Panc1 (cell line): ENCODE measurements around the gene FANCC. TPM values are rescaled to one million over a fixed set of nuclear protein-coding genes. Genes with fewer than 3 reads are reported as not detected.

Experiments
- ATAC-seq: fragments of 200-7000 bp; cut with Tn5 transposase; 2 replicates; pipeline ENCODE4 v1.9.1; 2020; ENCODE audit warnings: mild to moderate bottlenecking, moderate library complexity
- BruUV-seq: library from RNA; stranded (reverse); fragments of 400-500 nt; replicated peaks from 2 replicates; lab custom pipeline; 2021; lab: Mats Ljungman, UMichigan
- CTCF ChIA-PET: fragments of 300-600 bp; sonication (Branson Sonifier 250); formaldehyde crosslinking; loops from one replicate; lab custom pipeline; 2022; ENCODE audit warnings: antibody characterized with exemption; lab: Charles Lee
- POLR2A ChIA-PET: fragments of 300-600 bp; sonication (Branson Sonifier 250); formaldehyde crosslinking; loops from one replicate; lab custom pipeline; 2022; ENCODE audit warnings: antibody characterized with exemption; lab: Charles Lee
- DNase-seq: peaks from one replicate; pipeline ENCODE4 v3.0.0-alpha.2; 2010; ENCODE audit warnings: low read depth, low spot score
- H3K27ac ChIP-seq: 2 replicates; pipeline ENCODE4 v1.5.1; 2011; ENCODE audit warnings: mild to moderate bottlenecking, low read length, inconsistent platforms
- H3K27me3 ChIP-seq: fragments of 200-500 bp; sonication (Bioruptor generic); 2 replicates; pipeline ENCODE4 v1.6.0; 2014; ENCODE audit warnings: low read length, inconsistent platforms; ENCODE audit not compliant: control insufficient read depth, insufficient read depth
- H3K36me3 ChIP-seq: fragments of 200-500 bp; sonication (Bioruptor generic); 2 replicates; pipeline ENCODE4 v1.5.1; 2014; ENCODE audit warnings: inconsistent platforms, mild to moderate bottlenecking, low read length, moderate library complexity; ENCODE audit not compliant: control insufficient read depth, insufficient read depth
- H3K4me1 ChIP-seq: 2 replicates; pipeline ENCODE4 v1.5.1; 2011; ENCODE audit warnings: inconsistent platforms, mild to moderate bottlenecking, low read length, moderate library complexity; ENCODE audit not compliant: control insufficient read depth, insufficient read depth
- H3K4me3 ChIP-seq, 2 experiments: 2 replicates each; pipeline ENCODE4 v1.5.1; 2011 to 2012; ENCODE audit warnings: low read depth in 2 of 2, low read length in 2 of 2, mild to moderate bottlenecking in 2 of 2, inconsistent platforms in 1 of 2, moderate library complexity in 1 of 2
- H3K9me3 ChIP-seq: fragments of 200-500 bp; sonication (Bioruptor generic); 2 replicates; pipeline ENCODE4 v1.5.1; 2014; ENCODE audit warnings: low read depth, mild to moderate bottlenecking, inconsistent platforms, low read length, moderate library complexity; ENCODE audit not compliant: control insufficient read depth, insufficient read depth
- CTCF ChIP-seq: fragments of 450-650 bp; IDR thresholded peaks from 2 replicates; pipeline ENCODE4 v1.5.1; 2017; ENCODE audit warnings: mild to moderate bottlenecking
- POLR2AphosphoS5 ChIP-seq: IDR thresholded peaks from 2 replicates; pipeline ENCODE4 v1.6.1; 2012; ENCODE audit warnings: mild to moderate bottlenecking, low read depth, low read length, moderate library complexity
- REST ChIP-seq, 2 experiments: IDR thresholded peaks; 2 replicates each; pipeline ENCODE4 v1.6.1; 2011 to 2012; ENCODE audit warnings: low read depth in 2 of 2, control low read depth in 1 of 2, low read length in 1 of 2, mild to moderate bottlenecking in 1 of 2, moderate library complexity in 1 of 2; ENCODE audit not compliant: insufficient read depth in 1 of 2
- SIN3A ChIP-seq: IDR thresholded peaks from 2 replicates; pipeline ENCODE4 v1.6.1; 2012; ENCODE audit warnings: low read depth, mild to moderate bottlenecking, low read length, moderate library complexity, borderline replicate concordance; ENCODE audit not compliant: insufficient read depth
- TCF7L2 ChIP-seq: IDR thresholded peaks from 2 replicates; pipeline ENCODE4 v1.6.1; 2011; ENCODE audit warnings: mild to moderate bottlenecking, low read depth, low read length, inconsistent platforms
- in situ Hi-C: cut with HindIII; loops from 2 replicates; pipeline ENCODE4 v1.10.0; 2016; ENCODE audit warnings: low sequenced_read_pairs, low pct_unique_long_range_greater_than_20kb
- intact Hi-C: fragments of 100-400 bp; cut with micrococcal nuclease; formaldehyde crosslinking; loops from one replicate; pipeline ENCODE4 v1.10.0; 2022; ENCODE audit not compliant: unreplicated experiment
- total RNA-seq: library from RNA; stranded (reverse); gene quantifications from one replicate; pipeline ENCODE4 v1.2.1, GENCODE V29; 2021; ENCODE audit not compliant: unreplicated experiment

Gene FANCC
- total RNA-seq, 1 experiment from 2014 or later, result 17.8 TPM

- Histone ChIP-seq H3K9me3 (no peaks in the 10 kb centered on the region), H3K36me3 (no peaks in the 10 kb centered on the region), H3K4me3 (no peak overlapping the region), H3K27me3 (no peaks in the 10 kb centered on the region), H3K4me1 (no peaks in the 10 kb centered on the region), H3K27ac (no peak overlapping the region)
- in situ Hi-C loops (no loop called here), intact Hi-C loops (no loop called here)
- CTCF ChIA-PET, result interaction anchor here (0.7 kb wide), 1 partner anchor 10 kb away, joined by 4 read pairs; no protein-coding TSS in a partner anchor
- no peak for ATAC-seq
- no peak for DNase-seq
- POLR2A ChIA-PET, result no interaction called here
- TF ChIP-seq CTCF (no peak), POLR2AphosphoS5 (no peak), SIN3A (no peak), TCF7L2 (no peak), REST (IDR thresholded peaks at IDR 0.05; ENCODE audit: insufficient read depth in 1 of 2, low read depth in 2 of 2, low read length in 1 of 2) (no peak)
- no TSS peak for BruUV-seq
Observed at GRCh38 chr9:95118596-95118995, 198.9 kb downstream of the FANCC start.

- Histone ChIP-seq H3K4me3 (no peak overlapping the region), H3K9me3 (no peaks in the 10 kb centered on the region), H3K27me3 (no peaks in the 10 kb centered on the region), H3K36me3 (no peaks in the 10 kb centered on the region), H3K27ac (no peak overlapping the region), H3K4me1 (no peaks in the 10 kb centered on the region)
- POLR2A ChIA-PET, result no interaction called here
- TF ChIP-seq SIN3A (no peak), POLR2AphosphoS5 (no peak), TCF7L2 (no peak), REST (IDR thresholded peaks at IDR 0.05; ENCODE audit: insufficient read depth in 1 of 2, low read depth in 2 of 2, low read length in 1 of 2) (no peak), CTCF (no peak)
- no peak for ATAC-seq
- BruUV-seq, result no TSS peak
- in situ Hi-C loops (no loop called here), intact Hi-C loops (no loop called here)
- no peak for DNase-seq
- CTCF ChIA-PET, result interaction anchor here (1.7 kb wide), 1 partner anchor 11 kb away, joined by 4 read pairs; no protein-coding TSS in a partner anchor
Observed at GRCh38 chr9:95116808-95117204, 200.7 kb downstream of the FANCC start.
